Upper lobe of left lung (tissue), 4 donors: ENCODE results near the gene EWSR1.

Experiments used
- CTCF ChIP-seq, 6 experiments: fragments of 450-650 bp in 4 of 6; fragments of 200-600 bp in 2 of 6; sonication (generic) in 2 of 6; IDR thresholded peaks; one replicate each; pipeline ENCODE4 v1.5.1; 2016 to 2019; ENCODE audit warnings: antibody characterized with exemption in 6 of 6
- EP300 ChIP-seq, 4 donors: sonication (generic); formaldehyde crosslinking; IDR thresholded peaks; one replicate each; pipeline ENCODE4 v1.5.1; 2017; ENCODE audit warnings: antibody characterized with exemption in 4 of 4, control low read depth in 2 of 4
- POLR2AphosphoS5 ChIP-seq, 2 donors: sonication (generic); formaldehyde crosslinking; IDR thresholded peaks; one replicate each; pipeline ENCODE4 v1.5.1; 2017; ENCODE audit warnings: antibody characterized with exemption in 2 of 2

GRCh38 chr22:29299136-29299900 is 31.2 kb downstream of the EWSR1 start:
- no peak for TF ChIP-seq EP300 (IDR thresholded peaks at IDR 0.05)
- no peak for TF ChIP-seq POLR2AphosphoS5 (IDR thresholded peaks at IDR 0.05)
- no peak for TF ChIP-seq CTCF (IDR thresholded peaks at IDR 0.05)
